GM12892 (cell line): ENCODE results near the gene TOP1.
"Not testable (repeated sequence)": the region's sequence is repeated elsewhere in the genome, so short reads cannot be mapped to it uniquely, and the experiment has no call there.

ENCODE experiments used
- POLR2A ChIP-seq: IDR thresholded peaks from 2 replicates; pipeline ENCODE4 v1.6.1; 2011; ENCODE audit warnings: low read depth, low read length, control low read depth
- POLR2AphosphoS5 ChIP-seq: IDR thresholded peaks from 2 replicates; pipeline ENCODE4 v1.6.1; 2011; ENCODE audit warnings: low read depth, low read length, control low read depth
- TAF1 ChIP-seq: IDR thresholded peaks from 2 replicates; pipeline ENCODE4 v1.6.1; 2011; ENCODE audit warnings: low read depth, mild to moderate bottlenecking, control low read depth, low read length, borderline replicate concordance

- TF ChIP-seq POLR2AphosphoS5, POLR2A, TAF1: not testable (repeated sequence)
Observed at GRCh38 chr20:41132388-41132775, 103.8 kb downstream of the TOP1 start.
